Measurements from ENCODE around the gene CEP164.
"Not testable (repeated sequence)": the region's sequence is repeated elsewhere in the genome, so short reads cannot be mapped to it uniquely, and the experiment has no call there.

Gene CEP164

GRCh38 chr11:117437791-117438130 lies 110.1 kb downstream of the CEP164 start:
- no peak for DNase-seq (ENCODE audit: low read depth in 2 of 2, low spot score in 1 of 2)

- DNase-seq (ENCODE audit: low read depth in 2 of 2, low spot score in 1 of 2): no peak
These were observed 110.8 kb downstream of the CEP164 start for GRCh38 chr11:117438371-117439000.

- DNase-seq (ENCODE audit: low read depth in 2 of 2, low spot score in 1 of 2): no peak
These were observed 111.6 kb downstream of the CEP164 start for GRCh38 chr11:117439256-117439655.

- no peak for DNase-seq (ENCODE audit: low read depth in 2 of 2, low spot score in 1 of 2)
These were observed 112.6 kb downstream of the CEP164 start for GRCh38 chr11:117440258-117440657.

- no peak for DNase-seq (ENCODE audit: low read depth in 2 of 2, low spot score in 1 of 2)
These were observed 113.7 kb downstream of the CEP164 start for GRCh38 chr11:117441146-117441975.

GRCh38 chr11:117442049-117442868 lies 114.6 kb downstream of the CEP164 start:
- DNase-seq (ENCODE audit: low read depth in 2 of 2, low spot score in 1 of 2): no peak

- DNase-seq (ENCODE audit: low read depth in 2 of 2, low spot score in 1 of 2): no peak
These were observed 115.2 kb downstream of the CEP164 start for GRCh38 chr11:117442869-117443239.

GRCh38 chr11:117443266-117444186 lies 115.9 kb downstream of the CEP164 start:
- no peak for DNase-seq (ENCODE audit: low read depth in 2 of 2, low spot score in 1 of 2)

GRCh38 chr11:117444256-117444655 lies 116.6 kb downstream of the CEP164 start:
- no peak for DNase-seq (ENCODE audit: low read depth in 2 of 2, low spot score in 1 of 2)

- no peak for DNase-seq (ENCODE audit: low read depth in 2 of 2, low spot score in 1 of 2)
These were observed 117.3 kb downstream of the CEP164 start for GRCh38 chr11:117444711-117445658.

GRCh38 chr11:117449111-117449693 lies 121.5 kb downstream of the CEP164 start:
- DNase-seq (ENCODE audit: low read depth in 2 of 2, low spot score in 1 of 2): no peak

- DNase-seq (ENCODE audit: low read depth in 2 of 2, low spot score in 1 of 2): no peak
These were observed 126.4 kb downstream of the CEP164 start for GRCh38 chr11:117453886-117454563.

- DNase-seq (ENCODE audit: low read depth in 2 of 2, low spot score in 1 of 2): no peak
These were observed 126.9 kb downstream of the CEP164 start for GRCh38 chr11:117454564-117454917.

GRCh38 chr11:117456027-117456720 lies 128.5 kb downstream of the CEP164 start:
- DNase-seq (ENCODE audit: low read depth in 2 of 2, low spot score in 1 of 2): no peak

GRCh38 chr11:117456721-117457029 lies 129.0 kb downstream of the CEP164 start:
- DNase-seq (ENCODE audit: low read depth in 2 of 2, low spot score in 1 of 2): not testable (repeated sequence)

GRCh38 chr11:117457031-117457785 lies 129.6 kb downstream of the CEP164 start:
- no peak for DNase-seq (ENCODE audit: low read depth in 2 of 2, low spot score in 1 of 2)

GRCh38 chr11:117457835-117458234 lies 130.2 kb downstream of the CEP164 start:
- no peak for DNase-seq (ENCODE audit: low read depth in 2 of 2, low spot score in 1 of 2)

All from stimulated activated CD8-positive, alpha-beta memory T cell treated with anti-CD3 and anti-CD28 coated beads, Interleukin-4, amount 100 ng/mL, for 4 hours (primary cell).